Endometrial microvascular endothelial cells (primary cell): ENCODE measurements around the gene CACNA1E. TPM values are rescaled to one million over a fixed set of nuclear protein-coding genes. Genes with fewer than 3 reads are reported as not detected.

Experiments used
- in situ Hi-C: cut with HindIII; loops from 2 replicates; pipeline ENCODE4 v1.10.0; 2017; ENCODE audit warnings: low sequenced_read_pairs, low pct_unique_long_range_greater_than_20kb; ENCODE audit errors: inconsistent ontology term
- total RNA-seq: library from RNA; depleted of rRNA; stranded (reverse); fragments of >200 nt; gene quantifications from one replicate; pipeline ENCODE4 v1.2.3, GENCODE V29; 2015; ENCODE audit errors: inconsistent ontology term

CACNA1E gene
- total RNA-seq, 1 donor from 2014 or later = not detected

DNA sequence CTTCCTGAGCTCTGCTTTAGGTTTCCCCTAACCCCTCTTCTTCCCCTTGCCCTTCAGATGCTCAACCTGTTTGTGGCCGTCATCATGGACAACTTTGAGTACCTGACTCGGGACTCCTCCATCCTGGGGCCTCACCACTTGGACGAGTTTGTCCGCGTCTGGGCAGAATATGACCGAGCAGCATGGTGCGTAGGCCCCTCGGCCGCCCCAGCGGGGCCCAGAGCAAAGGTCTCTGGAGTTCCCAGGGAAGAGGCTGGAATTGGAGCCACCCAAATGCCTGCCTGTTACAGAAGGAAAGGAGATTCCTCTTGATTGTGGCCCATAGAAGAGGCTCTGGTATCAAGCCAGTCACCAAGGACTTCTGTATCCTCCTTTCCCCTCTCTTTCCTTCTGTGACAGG, 292.7 kb downstream of the CACNA1E start:
- in situ Hi-C loops = no loop called here

- in situ Hi-C loops = no loop called here
These were observed 294.0 kb downstream of the CACNA1E start for GRCh38 chr1:181777286-181777685.

GRCh38 chr1:181777812-181778211, 294.5 kb downstream of the CACNA1E start:
- in situ Hi-C loops = no loop called here

DNA sequence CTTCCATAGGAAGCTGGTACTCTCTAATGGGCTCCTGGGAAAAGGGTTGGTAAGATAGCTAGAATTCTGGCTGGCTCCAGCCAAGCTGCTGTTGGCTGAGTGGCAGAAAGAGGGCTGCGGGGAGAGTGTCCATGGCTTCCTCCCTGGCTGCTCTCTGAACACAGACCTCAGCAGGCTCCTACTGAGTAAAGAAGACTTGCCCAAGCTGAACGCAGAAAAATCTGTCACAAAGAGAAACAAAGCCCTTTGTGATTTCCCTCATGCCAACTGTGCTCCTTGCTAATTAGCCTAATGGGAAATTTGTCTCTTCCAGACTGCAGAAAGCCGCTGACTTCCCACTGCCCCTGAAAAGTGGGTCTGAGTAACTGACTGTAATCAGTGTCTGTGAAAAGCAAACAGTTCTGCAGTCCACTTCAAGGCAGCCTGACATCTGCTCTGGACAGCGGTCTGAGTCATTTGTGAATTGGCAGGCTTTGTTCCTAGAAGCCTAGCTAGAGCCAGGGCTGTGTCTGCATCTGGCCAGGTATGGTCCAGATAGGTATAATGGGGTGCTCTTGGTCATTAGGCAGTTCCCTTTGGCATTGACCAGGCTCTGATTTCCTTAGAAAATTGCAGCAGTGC, 295.4 kb downstream of the CACNA1E start:
- in situ Hi-C loops = no loop called here

DNA sequence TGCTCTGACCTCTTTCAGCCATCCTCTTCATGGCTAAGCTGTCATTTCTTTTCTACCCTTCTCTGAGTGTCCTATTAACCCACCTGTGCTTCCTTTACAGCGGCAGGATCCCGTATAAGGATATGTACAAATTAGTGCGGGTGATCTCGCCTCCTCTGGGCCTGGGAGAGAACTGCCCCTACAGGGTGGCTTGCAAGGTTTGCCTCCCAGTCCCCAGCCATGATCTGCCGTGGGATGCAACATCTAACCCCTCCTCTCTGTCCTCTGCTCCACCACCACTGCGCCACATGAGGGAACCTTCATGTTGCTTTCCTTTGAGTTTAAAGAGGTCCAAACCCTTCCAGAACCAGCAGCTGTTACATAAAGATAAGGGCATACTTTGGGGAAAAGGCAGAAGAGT, 296.0 kb downstream of the CACNA1E start:
- in situ Hi-C loops = no loop called here

GRCh38 chr1:181783208-181783607, 299.9 kb downstream of the CACNA1E start:
- in situ Hi-C loops = no loop called here

DNA sequence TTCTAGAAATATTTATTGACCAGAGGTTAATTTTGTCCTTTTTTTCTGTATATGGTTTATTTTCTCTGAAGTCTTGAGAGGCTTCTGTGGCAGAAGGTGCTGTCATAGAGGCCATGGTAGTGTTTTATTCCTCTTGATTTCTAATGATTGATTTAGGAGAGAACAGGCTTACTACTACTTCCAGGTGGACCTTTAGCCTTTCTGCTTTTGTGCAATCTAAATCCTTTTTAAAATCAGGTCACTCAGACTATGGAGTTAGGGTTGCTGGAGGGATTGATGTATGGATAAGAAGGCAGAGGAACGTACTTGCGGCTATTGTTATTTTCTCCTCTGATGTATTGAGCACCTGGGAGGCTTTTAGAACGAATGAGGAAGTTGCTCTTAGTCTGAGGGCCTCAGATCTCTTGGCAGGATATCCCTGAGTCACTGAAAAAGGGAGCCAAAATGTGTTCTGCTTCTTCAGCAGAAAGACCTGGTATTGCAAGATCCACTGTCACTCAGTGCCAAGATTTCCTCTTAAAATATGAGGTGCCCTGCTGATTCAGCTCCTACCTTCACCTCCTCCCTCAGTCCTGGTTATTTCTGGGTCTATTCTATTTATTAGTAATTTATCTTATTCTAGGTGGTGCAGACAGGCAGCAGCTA, 300.8 kb downstream of the CACNA1E start:
- in situ Hi-C loops = no loop called here

DNA sequence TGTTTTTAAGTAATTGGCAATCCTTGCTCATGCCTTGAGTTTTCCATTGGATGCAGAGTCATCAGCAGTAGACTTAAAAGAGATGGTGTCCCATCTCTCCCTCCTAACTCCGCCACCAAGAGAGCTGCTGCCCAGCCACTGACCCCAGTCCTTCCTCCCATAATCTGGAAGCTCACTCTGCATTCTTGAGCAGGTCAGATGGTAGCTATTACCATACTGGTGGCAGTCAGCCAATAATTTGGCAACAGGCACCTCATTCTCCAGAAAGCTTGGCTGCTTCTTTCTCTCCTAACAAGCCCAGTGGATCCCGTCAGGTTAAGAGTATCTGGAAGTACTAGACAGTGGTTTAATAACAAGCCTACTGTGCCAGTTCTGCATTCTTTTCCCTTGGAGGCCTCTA, 306.1 kb downstream of the CACNA1E start:
- in situ Hi-C loops = no loop called here

DNA sequence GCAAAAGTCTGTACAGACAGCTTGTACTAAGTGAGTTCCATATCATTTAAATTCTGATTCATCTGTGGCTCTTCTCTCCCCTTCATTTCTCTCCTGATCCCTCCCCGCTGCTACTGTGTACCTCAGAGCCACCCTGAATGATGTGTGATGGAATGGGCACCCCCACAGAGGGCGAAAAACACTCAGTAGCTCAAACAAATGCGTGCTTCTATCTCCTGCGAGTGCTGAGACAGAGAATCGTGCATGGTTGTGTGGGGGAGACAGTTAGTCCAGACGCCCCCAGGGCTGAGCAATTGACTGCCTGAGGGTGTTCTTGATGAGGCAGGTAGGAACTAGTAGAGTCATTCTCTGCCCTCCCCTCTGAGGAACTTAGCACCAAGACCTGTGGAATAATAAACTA, 308.4 kb downstream of the CACNA1E start:
- in situ Hi-C loops = no loop called here

GRCh38 chr1:181793831-181794230, 310.5 kb downstream of the CACNA1E start:
- in situ Hi-C loops = no loop called here

GRCh38 chr1:181794332-181794731, 311.0 kb downstream of the CACNA1E start:
- in situ Hi-C loops = no loop called here

GRCh38 chr1:181798191-181798926, 315.0 kb downstream of the CACNA1E start:
- in situ Hi-C loops = no loop called here

- in situ Hi-C loops = no loop called here
These were observed 318.3 kb downstream of the CACNA1E start for GRCh38 chr1:181801617-181802016.

GRCh38 chr1:181802466-181802865, 319.1 kb downstream of the CACNA1E start:
- in situ Hi-C loops = no loop called here

DNA sequence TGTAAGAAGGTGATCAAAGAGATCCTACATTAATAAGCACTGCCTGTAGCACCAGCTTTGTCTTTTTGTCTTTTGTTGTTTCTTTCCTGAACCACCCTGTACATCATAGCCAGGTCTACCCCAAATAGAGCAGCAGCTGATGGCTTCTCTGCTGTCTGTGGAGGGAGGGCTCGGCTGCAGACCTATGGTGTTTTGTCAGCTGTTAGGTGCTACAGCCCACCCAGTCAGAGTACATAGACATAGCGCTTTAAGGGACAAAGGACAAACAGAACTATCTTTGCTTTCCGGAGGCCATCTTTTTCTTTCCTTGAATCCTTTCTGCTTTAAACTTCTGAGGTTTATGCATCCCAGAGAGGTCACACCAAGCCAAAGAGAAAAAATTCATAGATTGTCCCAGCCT, 320.1 kb downstream of the CACNA1E start:
- in situ Hi-C loops = no loop called here

- in situ Hi-C loops = no loop called here
These were observed 321.7 kb downstream of the CACNA1E start for GRCh38 chr1:181804989-181805388.

DNA sequence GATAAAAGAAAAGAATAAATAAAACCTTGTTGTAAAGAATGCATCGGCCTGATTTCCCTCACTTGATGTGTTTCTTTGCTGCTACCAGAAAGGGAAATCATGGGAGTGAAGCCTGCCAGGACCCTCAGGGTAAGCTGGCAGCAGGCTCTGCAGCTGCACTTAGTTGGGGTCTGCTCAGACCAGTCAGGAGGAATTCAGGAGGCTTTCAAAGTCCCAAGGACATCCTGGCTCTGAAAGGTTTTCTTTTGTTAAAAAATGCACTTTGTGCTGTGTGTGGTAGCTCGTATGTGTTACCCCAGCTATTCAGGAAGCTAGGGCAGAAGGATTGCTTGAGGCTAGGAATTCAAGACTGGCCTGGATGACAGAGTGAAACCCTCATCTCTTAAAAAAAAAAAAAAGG, 323.4 kb downstream of the CACNA1E start:
- in situ Hi-C loops = no loop called here

GRCh38 chr1:181807251-181807650, 323.9 kb downstream of the CACNA1E start:
- in situ Hi-C loops = no loop called here

GRCh38 chr1:181809991-181810545, 326.8 kb downstream of the CACNA1E start:
- in situ Hi-C loops = no loop called here

DNA sequence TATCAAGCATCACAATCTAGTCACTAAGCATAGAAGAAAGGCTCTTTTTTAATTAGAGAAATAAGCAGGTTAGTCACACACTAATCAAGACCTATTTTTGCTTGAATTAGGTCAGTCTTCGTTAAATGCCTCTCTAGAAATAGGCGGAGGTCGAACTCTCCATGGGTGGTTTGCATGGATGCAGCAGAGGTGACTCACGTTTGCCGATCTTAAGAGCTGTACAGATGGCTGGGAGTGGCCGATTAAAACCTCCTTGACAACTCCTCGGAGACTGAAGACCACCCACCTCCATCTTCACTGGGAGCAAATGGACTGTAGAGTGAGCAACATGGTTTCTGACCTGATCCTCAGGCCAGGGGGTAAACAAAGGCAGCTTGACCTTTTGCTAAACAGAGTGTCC, 328.9 kb downstream of the CACNA1E start:
- in situ Hi-C loops = no loop called here
